PFSK-1 (cell line): Measurements from ENCODE around the gene FLII.

Experiments
- FOXP2 ChIP-seq: optimal IDR thresholded peaks from 2 replicates; pipeline ENCODE3; 2011; ENCODE audit warnings: borderline replicate concordance, control low read depth, inconsistent platforms; ENCODE audit not compliant: insufficient read depth; ENCODE audit errors: extremely low read length, extremely low read depth
- POLR2AphosphoS5 ChIP-seq: IDR thresholded peaks from 2 replicates; pipeline ENCODE4 v1.6.1; 2012; ENCODE audit warnings: low read depth, mild to moderate bottlenecking, control low read depth, low read length, moderate library complexity
- REST ChIP-seq, 2 experiments: IDR thresholded peaks; 2 replicates each; pipeline versions ENCODE4 v1.6.1 to v1.8.0; 2011 to 2012; ENCODE audit warnings: low read depth in 2 of 2, low read length in 2 of 2, control low read depth in 1 of 2, inconsistent platforms in 1 of 2, mild to moderate bottlenecking in 1 of 2, moderate library complexity in 1 of 2; ENCODE audit not compliant: insufficient read depth in 1 of 2
- SIN3A ChIP-seq: IDR thresholded peaks from 2 replicates; pipeline ENCODE4 v1.6.1; 2012; ENCODE audit warnings: mild to moderate bottlenecking, low read length, moderate library complexity, borderline replicate concordance; ENCODE audit not compliant: insufficient read depth
- TAF1 ChIP-seq: IDR thresholded peaks from 2 replicates; pipeline ENCODE4 v1.6.1; 2012; ENCODE audit warnings: low read length, control low read depth, borderline replicate concordance; ENCODE audit not compliant: insufficient read depth

Gene FLII

GRCh38 chr17:18201108-18201507, 57.4 kb downstream of the FLII start:
- TF ChIP-seq TAF1 (no peak), REST (IDR thresholded peaks at IDR 0.05; ENCODE audit: insufficient read depth in 1 of 2, low read depth in 2 of 2, low read length in 2 of 2) (no peak)

GRCh38 chr17:18198530-18198929, 60.0 kb downstream of the FLII start:
- no peak for TF ChIP-seq TAF1
- no peak for TF ChIP-seq REST (IDR thresholded peaks at IDR 0.05; ENCODE audit: insufficient read depth in 1 of 2, low read depth in 2 of 2, low read length in 2 of 2)
- TF ChIP-seq POLR2AphosphoS5: no peak
- TF ChIP-seq FOXP2: no peak
- no peak for TF ChIP-seq SIN3A

GRCh38 chr17:18197535-18198194, 60.9 kb downstream of the FLII start:
- no peak for TF ChIP-seq SIN3A
- TF ChIP-seq FOXP2: no peak
- TF ChIP-seq TAF1: no peak
- TF ChIP-seq REST (IDR thresholded peaks at IDR 0.05; ENCODE audit: insufficient read depth in 1 of 2, low read depth in 2 of 2, low read length in 2 of 2): no peak
- TF ChIP-seq POLR2AphosphoS5: no peak

GRCh38 chr17:18195246-18195645, 63.3 kb downstream of the FLII start:
- TF ChIP-seq POLR2AphosphoS5: no peak
- no peak for TF ChIP-seq TAF1
- TF ChIP-seq SIN3A: no peak
- no peak for TF ChIP-seq FOXP2
- no peak for TF ChIP-seq REST (IDR thresholded peaks at IDR 0.05; ENCODE audit: insufficient read depth in 1 of 2, low read depth in 2 of 2, low read length in 2 of 2)
